Ishikawa (cell line): ENCODE data around the gene BPTF.

ENCODE experiments used
- CEBPB ChIP-seq: IDR thresholded peaks from 2 replicates; pipeline ENCODE4 v1.6.1; 2012
- CREB1 ChIP-seq: IDR thresholded peaks from 2 replicates; pipeline ENCODE4 v1.6.1; 2012; ENCODE audit warnings: low read depth
- EGR1 ChIP-seq: IDR thresholded peaks from 2 replicates; pipeline ENCODE4 v1.6.1; 2012
- EP300 ChIP-seq: IDR thresholded peaks from 2 replicates; pipeline ENCODE4 v1.6.1; 2012; ENCODE audit warnings: borderline replicate concordance
- FOXM1 ChIP-seq: IDR thresholded peaks from 2 replicates; pipeline ENCODE4 v1.6.1; 2012; ENCODE audit warnings: low read depth, borderline replicate concordance
- MAX ChIP-seq: IDR thresholded peaks from 2 replicates; pipeline ENCODE4 v1.6.1; 2012
- NFIC ChIP-seq: IDR thresholded peaks from 2 replicates; pipeline ENCODE4 v1.6.1; 2012
- RAD21 ChIP-seq: IDR thresholded peaks from 2 replicates; pipeline ENCODE4 v1.6.1; 2012; ENCODE audit warnings: low read depth
- TAF1 ChIP-seq: IDR thresholded peaks from 2 replicates; pipeline ENCODE4 v1.6.1; 2012; ENCODE audit warnings: low read depth, mild to moderate bottlenecking
- TEAD4 ChIP-seq: IDR thresholded peaks from 2 replicates; pipeline ENCODE4 v1.6.1; 2012
- YY1 ChIP-seq: IDR thresholded peaks from 2 replicates; pipeline ENCODE4 v1.6.1; 2012; ENCODE audit warnings: low read depth
- TF ChIP-seq, protein P1 (sequence below): IDR thresholded peaks from 2 replicates; pipeline ENCODE4 v1.6.1; 2012; ENCODE audit warnings: low read depth, mild to moderate bottlenecking

DNA sequence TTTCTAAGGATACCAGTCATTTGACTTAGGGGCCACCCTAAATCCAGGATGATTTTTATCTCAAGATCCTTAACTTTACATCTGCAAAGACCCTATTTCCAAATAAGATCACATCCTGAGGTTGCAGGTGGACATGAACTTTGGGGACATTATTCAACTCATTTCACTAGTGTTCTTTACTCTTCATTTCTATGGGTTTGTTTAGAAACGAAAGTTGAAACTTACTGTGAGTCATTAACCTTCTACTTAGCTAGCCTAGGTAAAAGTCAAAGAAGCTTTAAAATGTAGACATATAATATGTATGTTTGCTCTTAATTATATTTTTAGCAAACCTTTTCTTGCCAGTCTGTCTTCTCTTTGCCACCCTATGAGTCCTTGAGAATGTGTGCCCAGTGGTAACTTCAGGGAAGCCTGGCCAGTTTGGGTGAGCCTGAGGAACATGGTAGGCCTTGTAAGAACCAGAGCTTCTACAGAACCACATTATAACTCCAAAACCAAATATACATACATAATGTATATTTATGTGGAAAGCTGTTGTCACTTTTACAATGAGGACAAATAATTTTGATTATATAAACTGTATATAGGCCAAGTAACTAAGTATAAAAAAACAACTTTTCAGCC lies 38.4 kb downstream of the BPTF start:
- TF ChIP-seq, protein P1, sequence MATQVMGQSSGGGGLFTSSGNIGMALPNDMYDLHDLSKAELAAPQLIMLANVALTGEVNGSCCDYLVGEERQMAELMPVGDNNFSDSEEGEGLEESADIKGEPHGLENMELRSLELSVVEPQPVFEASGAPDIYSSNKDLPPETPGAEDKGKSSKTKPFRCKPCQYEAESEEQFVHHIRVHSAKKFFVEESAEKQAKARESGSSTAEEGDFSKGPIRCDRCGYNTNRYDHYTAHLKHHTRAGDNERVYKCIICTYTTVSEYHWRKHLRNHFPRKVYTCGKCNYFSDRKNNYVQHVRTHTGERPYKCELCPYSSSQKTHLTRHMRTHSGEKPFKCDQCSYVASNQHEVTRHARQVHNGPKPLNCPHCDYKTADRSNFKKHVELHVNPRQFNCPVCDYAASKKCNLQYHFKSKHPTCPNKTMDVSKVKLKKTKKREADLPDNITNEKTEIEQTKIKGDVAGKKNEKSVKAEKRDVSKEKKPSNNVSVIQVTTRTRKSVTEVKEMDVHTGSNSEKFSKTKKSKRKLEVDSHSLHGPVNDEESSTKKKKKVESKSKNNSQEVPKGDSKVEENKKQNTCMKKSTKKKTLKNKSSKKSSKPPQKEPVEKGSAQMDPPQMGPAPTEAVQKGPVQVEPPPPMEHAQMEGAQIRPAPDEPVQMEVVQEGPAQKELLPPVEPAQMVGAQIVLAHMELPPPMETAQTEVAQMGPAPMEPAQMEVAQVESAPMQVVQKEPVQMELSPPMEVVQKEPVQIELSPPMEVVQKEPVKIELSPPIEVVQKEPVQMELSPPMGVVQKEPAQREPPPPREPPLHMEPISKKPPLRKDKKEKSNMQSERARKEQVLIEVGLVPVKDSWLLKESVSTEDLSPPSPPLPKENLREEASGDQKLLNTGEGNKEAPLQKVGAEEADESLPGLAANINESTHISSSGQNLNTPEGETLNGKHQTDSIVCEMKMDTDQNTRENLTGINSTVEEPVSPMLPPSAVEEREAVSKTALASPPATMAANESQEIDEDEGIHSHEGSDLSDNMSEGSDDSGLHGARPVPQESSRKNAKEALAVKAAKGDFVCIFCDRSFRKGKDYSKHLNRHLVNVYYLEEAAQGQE, result no peak
- no peak for TF ChIP-seq EP300
- no peak for TF ChIP-seq CEBPB
- no peak for TF ChIP-seq YY1
- TF ChIP-seq TAF1, result no peak
- no peak for TF ChIP-seq RAD21
- no peak for TF ChIP-seq TEAD4
- TF ChIP-seq CREB1, result no peak
- TF ChIP-seq MAX, result no peak
- TF ChIP-seq NFIC, result no peak
- no peak for TF ChIP-seq EGR1
- TF ChIP-seq FOXM1, result no peak
